ENCODE results near the gene OR2B2.

The OR2B2 gene

GRCh38 chr6:27861861-27862260, 50.3 kb downstream of the OR2B2 start:
- Histone ChIP-seq H3K9me2 (replicated peaks; ENCODE audit: insufficient read depth, low read length) (no peaks in the 10 kb centered on the region), H3K27ac (ENCODE audit: low read depth, low read length) (no peak overlapping the region), H3K4me2 (ENCODE audit: low read depth, low read length, poor library complexity, severe bottlenecking) (no peak overlapping the region), H3F3A (ENCODE audit: insufficient read depth) (peaks cover 42% of the 10 kb centered on the region), H3K36me3 (ENCODE audit: low read length) (no peaks in the 10 kb centered on the region), H2AFZ (ENCODE audit: low read depth, low read length, severe bottlenecking) (no peak overlapping the region), H3K27me3 (ENCODE audit: low read length) (no peaks in the 10 kb centered on the region), H3K4me3 (ENCODE audit: insufficient read depth, low read length, poor library complexity, severe bottlenecking) (no peak overlapping the region), H4K20me1 (ENCODE audit: low read depth, low read length) (no peaks in the 10 kb centered on the region), H3K9me3 (ENCODE audit: insufficient read depth, low read length) (no peaks in the 10 kb centered on the region; the same call in 1 of the 2 replicates), H3K79me2 (ENCODE audit: insufficient read depth, low read length) (no peaks in the 10 kb centered on the region), H3K9ac (ENCODE audit: low read length) (no peak overlapping the region)
- TF ChIP-seq EZH2phosphoT487 (conservative IDR thresholded peaks at IDR 0.05; ENCODE audit: low read length) (no peak), CTCF (IDR thresholded peaks at IDR 0.05; ENCODE audit: insufficient read depth, low read length, poor library complexity, severe bottlenecking) (no peak)

GRCh38 chr6:27861276-27861840, 50.8 kb downstream of the OR2B2 start:
- H2AFZ ChIP-seq (ENCODE audit: low read depth, low read length, severe bottlenecking) = no peak overlapping the region
- no peaks in the 10 kb centered on the region for H3K27me3 ChIP-seq (ENCODE audit: low read length)
- H3F3A ChIP-seq (ENCODE audit: insufficient read depth) = peaks cover 37% of the 10 kb centered on the region
- H3K9me3 ChIP-seq (ENCODE audit: insufficient read depth, low read length) = no peaks in the 10 kb centered on the region; the same call in 1 of the 2 replicates
- no peak overlapping the region for H3K27ac ChIP-seq (ENCODE audit: low read depth, low read length)
- TF ChIP-seq EZH2phosphoT487 (conservative IDR thresholded peaks at IDR 0.05; ENCODE audit: low read length) = no peak
- TF ChIP-seq CTCF (IDR thresholded peaks at IDR 0.05; ENCODE audit: insufficient read depth, low read length, poor library complexity, severe bottlenecking) = no peak
- no peak overlapping the region for H3K9ac ChIP-seq (ENCODE audit: low read length)
- no peaks in the 10 kb centered on the region for H3K9me2 ChIP-seq (replicated peaks; ENCODE audit: insufficient read depth, low read length)
- H3K36me3 ChIP-seq (ENCODE audit: low read length) = no peaks in the 10 kb centered on the region
- no peaks in the 10 kb centered on the region for H4K20me1 ChIP-seq (ENCODE audit: low read depth, low read length)
- no peak overlapping the region for H3K4me2 ChIP-seq (ENCODE audit: low read depth, low read length, poor library complexity, severe bottlenecking)
- H3K4me3 ChIP-seq (ENCODE audit: insufficient read depth, low read length, poor library complexity, severe bottlenecking) = no peak overlapping the region
- no peaks in the 10 kb centered on the region for H3K79me2 ChIP-seq (ENCODE audit: insufficient read depth, low read length)
